ENCODE results near the gene SLC22A6.
"Not testable (repeated sequence)": the region's sequence is repeated elsewhere in the genome, so short reads cannot be mapped to it uniquely, and the experiment has no call there.

DNA sequence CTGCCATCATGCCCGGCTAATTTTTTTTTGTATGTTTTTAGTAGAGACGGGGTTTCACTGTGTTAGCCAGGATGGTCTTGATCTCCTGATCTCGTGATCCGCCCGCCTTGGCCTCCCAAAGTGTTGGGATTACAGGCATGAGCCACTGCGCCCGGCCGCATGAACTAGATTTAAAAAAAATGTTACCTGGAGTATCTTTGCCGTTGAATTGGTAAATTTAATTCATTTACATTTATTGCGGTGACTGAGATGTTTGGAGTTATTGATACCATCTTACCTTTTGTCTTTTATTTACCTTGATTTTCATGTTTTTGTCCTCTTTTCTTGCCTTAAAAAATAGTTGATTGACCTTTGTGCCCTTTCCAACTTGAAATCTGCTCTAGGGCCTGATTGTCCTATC, 39.2 kb downstream of the SLC22A6 start:
- TF ChIP-seq, protein P1, sequence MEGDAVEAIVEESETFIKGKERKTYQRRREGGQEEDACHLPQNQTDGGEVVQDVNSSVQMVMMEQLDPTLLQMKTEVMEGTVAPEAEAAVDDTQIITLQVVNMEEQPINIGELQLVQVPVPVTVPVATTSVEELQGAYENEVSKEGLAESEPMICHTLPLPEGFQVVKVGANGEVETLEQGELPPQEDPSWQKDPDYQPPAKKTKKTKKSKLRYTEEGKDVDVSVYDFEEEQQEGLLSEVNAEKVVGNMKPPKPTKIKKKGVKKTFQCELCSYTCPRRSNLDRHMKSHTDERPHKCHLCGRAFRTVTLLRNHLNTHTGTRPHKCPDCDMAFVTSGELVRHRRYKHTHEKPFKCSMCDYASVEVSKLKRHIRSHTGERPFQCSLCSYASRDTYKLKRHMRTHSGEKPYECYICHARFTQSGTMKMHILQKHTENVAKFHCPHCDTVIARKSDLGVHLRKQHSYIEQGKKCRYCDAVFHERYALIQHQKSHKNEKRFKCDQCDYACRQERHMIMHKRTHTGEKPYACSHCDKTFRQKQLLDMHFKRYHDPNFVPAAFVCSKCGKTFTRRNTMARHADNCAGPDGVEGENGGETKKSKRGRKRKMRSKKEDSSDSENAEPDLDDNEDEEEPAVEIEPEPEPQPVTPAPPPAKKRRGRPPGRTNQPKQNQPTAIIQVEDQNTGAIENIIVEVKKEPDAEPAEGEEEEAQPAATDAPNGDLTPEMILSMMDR (IDR thresholded peaks at IDR 0.05; ENCODE audit: insufficient read depth, low read length, poor library complexity, severe bottlenecking), result not testable (repeated sequence)
- TF ChIP-seq EZH2phosphoT487 (conservative IDR thresholded peaks at IDR 0.05; ENCODE audit: low read length), result not testable (repeated sequence)
